GM11168 (cell line): Measurements from ENCODE around the gene TEX13D.
"Not testable (repeated sequence)": the region's sequence is repeated elsewhere in the genome, so short reads cannot be mapped to it uniquely, and the experiment has no call there.

ENCODE experiments used
- in situ Hi-C: fragments of 300-500 bp; cut with MboI; formaldehyde crosslinking; loops from one replicate; pipeline ENCODE4 v1.12.0; 2022; ENCODE audit warnings: low sequenced_read_pairs; ENCODE audit not compliant: unreplicated experiment

TEX13D gene

DNA sequence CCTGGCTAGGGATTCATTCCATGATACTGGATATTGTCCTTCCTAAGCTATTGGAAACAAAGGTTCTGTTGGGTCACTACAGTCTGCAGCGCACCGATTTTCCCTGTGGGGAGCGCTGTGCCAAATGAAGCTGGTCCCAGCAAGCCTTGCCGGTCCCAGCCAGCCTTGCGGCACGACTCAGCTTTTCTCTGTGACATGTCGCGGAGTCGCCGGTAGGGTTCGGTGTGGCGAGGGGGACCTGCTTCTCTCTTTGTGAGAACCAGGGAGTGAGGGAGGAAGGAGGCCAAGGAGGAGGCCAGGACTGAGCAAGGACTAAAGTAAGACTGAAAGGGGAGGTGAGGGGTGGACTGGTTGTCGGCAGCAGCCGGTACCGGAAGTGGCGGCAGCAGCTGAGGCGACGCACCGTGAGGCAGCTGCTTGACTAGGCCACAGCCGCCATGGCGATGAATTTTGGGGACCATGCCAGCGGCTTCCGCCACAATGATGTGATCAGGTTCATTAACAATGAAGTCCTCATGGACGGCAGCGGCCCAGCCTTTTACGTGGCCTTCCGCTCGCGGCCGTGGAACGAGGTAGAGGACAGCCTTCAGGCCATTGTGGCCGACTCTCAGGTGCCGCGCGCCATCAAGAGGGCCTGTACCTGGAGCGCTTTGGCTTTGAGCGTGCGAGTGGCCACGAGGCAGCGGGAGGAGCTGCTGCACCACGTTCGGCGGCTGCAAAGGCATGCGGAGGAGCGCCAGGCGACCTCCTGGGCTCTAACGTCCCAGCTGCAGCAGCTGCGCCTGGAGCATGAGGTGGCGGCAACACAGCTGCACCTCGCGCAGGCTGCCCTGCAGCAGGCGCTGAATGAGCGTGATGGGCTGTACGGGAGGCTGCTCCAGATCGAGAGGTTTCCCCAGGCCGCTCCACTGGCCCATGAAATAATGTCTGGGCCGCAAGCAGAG lies at the start of gene TEX13D:
Gene TEX13D, plus strand, starts transcription at position 180 of the 944 bp plus-strand sequence. Its CDS starts 258 bp downstream, at position 438.
- in situ Hi-C loops: no loop called here

DNA sequence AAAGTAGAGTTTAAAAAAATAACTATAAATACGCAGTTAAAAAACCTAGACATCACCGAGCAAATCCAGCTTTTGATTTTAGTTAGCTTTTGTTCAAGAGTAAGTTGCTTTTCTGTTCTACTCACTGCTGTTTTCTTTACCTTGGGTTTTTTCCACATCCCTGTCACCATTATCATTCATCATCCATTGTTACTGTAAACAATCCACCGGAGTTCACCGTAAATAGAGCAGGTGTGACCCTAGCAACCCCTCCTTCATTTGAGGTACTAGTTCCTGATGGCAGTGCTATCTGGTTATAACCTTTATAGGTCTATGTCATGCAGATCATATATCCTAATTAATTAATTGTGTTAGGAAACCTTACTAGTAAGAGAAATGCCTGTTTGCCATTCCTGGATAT lies 43.0 kb upstream of the TEX13D start:
- in situ Hi-C loops: no loop called here

DNA sequence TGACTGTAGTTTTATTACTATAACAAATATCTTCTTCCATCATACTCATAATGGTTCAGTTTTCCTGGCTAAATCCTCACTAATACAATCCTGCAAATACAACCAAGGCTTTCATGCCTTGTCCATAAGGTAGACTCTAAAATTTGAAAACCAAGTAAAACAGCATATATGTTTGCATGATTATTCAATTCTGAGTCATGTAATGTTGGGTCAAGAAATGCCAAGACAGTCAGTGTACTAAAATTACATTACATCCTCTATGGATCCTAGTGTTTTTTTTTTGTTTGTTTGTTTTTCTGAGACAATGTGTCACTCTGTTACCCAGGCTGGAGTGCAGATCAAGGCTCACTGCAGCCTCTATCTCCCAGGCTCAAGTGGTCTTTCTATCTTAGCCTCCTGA lies 38.6 kb upstream of the TEX13D start:
- in situ Hi-C loops: no loop called here

DNA sequence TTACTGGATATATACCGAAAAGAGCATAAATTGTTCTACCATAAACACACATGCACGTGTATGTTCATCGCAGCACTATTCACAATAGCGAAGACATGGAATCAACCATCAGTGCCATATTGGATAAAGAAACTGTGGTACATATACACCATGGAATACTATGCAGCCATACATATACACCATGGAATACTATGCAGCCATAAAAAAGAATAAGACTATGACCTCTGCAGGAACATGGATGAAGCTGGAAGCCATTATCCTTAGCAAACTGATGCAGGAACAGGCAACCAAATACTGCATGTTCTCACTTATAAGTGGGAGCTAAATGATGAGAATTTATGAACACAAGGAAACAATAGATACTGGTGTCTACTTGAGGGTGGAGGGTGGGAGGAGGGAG lies 33.1 kb upstream of the TEX13D start:
- in situ Hi-C loops: not testable (repeated sequence)

DNA sequence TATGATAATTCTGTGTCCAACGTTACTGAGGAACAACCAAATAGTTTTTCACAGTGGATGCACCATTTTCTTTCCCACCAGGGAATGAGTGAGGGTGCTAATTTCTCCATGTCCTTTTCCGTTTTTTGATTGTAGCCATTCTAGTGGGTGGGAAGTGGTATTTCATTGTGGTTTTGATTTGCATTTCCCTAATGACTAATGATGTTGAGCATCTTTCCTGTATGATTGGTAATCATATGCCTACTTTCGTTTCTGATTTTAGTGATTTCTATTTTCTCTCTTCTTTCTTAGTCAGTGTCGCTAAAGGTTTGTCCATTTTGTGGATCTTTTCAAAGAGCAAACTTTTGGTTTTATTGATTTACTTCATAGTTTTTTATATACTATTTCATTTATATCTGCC lies 32.1 kb upstream of the TEX13D start:
- in situ Hi-C loops: no loop called here

DNA sequence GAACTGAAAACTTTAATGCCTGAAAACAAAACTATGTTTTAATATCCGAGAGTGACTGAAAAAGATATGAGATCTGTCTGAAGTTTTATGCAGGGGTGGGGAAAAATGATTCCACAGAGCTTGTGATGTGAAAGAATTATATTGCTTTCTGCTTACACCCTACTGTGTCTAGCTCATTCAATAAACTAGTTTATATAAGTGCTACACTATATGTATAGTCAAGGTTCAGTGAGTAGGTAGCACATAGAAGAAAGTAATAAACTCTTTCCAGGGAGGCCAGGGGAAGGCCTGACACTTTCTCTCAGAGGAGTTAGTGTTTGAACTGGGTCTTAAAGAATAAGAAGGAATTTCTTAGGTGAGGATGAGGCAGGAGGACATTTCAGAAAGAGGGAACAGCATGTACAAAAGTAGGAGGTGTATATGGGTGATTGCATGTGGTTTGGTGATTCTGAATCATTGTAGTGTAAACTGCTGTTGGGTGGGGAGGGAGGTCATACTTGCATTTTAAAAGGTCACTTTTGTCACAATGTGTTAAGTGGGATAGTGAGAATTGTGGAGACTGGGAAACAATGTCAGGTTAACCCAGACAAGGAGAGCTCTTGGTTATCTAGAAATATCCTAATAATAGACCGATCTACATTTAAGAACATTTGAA lies 25.1 kb upstream of the TEX13D start:
- in situ Hi-C loops: no loop called here

DNA sequence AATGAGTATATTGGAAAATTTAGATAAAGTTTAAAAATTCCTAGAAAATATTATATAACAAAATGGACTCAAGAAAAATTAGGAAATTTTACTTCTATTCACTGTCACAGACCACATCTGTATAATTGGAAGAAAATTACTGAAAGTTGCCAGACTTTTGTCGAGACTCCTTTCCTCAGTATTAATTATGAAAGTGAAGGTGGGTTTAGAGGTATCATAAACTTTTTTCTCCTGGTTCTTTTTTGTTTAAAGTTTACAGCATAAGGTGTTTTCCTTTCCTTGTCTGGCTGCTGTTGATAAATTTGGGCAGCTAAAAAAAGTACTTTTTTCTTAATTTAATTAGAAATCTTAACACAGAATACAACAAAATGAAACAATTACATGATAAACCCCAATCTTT lies 6.7 kb upstream of the TEX13D start:
- in situ Hi-C loops: no loop called here

DNA sequence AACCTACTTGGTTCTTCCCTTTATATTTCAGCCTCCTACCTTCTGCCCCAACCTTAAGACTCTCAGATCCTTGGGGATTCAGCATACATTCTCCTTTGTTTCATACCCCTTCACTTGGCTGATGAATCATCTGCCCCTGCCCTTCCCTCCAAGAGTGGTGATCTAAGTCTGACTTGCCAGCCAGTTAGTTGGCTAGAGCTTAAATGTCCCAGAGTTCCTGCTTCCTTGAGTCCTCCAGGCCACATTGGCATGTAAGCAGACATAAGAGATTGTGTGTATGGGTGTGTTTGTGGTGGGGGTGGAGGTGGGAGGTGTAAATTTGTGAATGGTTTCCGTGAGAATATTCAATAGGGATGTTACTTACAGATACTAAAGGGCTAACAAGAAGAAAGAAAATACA lies 3.7 kb upstream of the TEX13D start:
- in situ Hi-C loops: no loop called here

DNA sequence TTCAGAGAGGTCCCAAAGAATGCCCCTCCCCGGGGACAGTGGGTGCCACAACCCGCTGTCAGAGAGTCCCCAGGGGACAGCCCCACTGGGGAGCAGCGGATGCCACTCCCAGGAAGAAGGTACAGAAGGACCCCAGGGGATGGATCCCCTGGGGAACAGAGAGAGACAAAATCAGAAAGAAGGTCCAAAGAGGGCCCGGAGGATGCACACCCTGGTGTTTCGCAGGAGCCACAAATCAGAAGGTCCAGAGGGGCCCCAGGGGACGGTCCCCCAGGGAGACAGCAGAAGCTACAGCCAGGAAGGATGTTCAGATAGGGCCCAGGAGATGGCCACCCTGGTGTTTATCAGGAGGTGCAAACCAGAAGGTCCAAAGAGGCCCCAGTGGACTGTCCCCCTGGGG lies 1.4 kb downstream of the TEX13D start:
- in situ Hi-C loops: no loop called here

DNA sequence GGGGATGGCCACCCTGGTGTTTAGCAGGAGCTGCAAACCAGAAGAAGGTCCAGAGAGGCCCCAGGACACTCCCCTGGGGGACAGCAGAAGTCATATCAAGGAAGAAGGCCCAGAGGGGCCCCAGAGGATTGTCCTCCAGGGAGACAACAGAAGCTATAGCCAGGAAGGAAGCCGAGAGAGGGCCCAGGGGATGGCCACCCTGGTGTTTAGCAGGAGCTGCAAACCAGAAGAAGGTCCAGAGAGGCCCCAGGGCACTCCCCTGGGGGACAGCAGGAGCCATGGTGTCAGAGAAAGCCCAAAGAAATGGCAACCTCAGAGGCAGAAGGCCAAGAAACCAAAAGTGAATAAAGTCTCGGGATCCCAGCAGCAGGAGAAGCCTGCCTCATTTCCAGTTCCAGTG lies 2.1 kb downstream of the TEX13D start:
- in situ Hi-C loops: not testable (repeated sequence)

DNA sequence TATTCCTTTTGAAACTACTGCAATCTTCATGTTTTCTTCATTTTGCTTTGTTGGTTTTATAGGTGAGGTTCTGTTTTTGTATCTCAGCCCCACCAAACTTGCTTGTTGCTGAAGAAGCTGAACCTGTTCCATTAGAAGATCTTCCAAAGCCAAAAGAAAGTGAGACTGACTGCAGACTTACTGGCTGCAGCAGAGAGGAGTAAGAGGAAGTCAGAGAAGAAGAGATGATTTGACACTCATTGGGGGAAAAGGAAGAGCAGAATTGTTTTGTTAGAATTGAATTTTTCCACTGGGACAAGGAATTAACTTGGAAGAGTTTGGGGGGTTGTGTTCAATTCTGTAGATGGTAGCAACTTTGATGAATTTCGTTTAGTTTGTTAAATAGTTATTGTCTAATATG lies 3.1 kb downstream of the TEX13D start:
- in situ Hi-C loops: no loop called here

DNA sequence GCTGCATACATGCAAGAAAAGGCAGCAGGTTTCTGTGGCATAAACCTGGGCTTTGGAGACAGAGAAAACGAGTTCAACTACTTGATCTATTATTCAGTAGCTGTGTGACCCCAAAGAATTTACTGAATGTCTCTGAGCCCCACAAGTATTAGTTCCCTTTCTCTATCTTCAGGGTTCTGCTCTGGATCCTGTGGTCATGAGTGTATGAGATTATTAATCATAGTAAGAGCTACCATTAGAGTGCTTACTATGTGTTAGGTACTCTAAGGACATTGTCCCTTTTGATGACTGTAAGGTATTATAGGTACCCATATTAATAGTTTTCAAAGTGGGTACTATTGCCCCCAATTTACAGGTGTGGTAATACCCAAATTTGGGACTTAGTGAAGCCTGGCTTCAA lies 5.5 kb downstream of the TEX13D start:
- in situ Hi-C loops: no loop called here

DNA sequence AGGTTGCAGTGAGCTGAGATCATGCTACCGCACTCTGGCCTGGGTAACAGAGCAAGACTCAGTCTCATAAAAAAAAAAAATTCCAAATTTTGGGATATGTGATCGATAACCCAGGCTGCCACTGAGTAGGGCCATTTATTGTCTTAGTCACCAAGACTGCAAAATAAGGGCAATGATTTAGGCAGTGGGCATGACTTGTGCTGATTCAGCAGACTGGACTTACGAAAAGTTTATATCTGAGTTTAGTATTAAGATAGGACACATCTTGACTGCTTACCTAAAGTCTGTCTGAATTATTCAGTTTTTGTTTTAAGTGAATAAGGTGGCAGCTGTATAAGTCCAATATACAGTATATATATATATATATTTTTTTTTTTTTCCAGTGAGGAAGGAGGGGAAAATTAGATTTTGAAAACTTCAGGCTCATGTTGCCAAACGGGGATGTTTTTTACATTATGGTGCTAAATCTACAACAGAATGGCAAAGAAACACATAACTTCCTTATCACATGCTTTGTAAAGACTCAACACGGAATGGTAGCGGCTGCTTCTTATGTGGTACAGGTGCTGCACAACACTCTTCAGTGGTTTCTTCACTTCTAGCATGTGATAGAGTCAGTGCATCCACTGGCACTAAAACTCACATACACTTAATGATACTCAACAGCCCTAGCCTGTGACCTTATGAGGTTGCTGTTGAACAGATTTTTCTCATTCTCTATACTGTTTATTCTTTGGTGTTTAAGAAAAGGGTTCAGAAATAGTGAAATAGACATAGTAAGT lies 6.5 kb downstream of the TEX13D start:
- in situ Hi-C loops: no loop called here

DNA sequence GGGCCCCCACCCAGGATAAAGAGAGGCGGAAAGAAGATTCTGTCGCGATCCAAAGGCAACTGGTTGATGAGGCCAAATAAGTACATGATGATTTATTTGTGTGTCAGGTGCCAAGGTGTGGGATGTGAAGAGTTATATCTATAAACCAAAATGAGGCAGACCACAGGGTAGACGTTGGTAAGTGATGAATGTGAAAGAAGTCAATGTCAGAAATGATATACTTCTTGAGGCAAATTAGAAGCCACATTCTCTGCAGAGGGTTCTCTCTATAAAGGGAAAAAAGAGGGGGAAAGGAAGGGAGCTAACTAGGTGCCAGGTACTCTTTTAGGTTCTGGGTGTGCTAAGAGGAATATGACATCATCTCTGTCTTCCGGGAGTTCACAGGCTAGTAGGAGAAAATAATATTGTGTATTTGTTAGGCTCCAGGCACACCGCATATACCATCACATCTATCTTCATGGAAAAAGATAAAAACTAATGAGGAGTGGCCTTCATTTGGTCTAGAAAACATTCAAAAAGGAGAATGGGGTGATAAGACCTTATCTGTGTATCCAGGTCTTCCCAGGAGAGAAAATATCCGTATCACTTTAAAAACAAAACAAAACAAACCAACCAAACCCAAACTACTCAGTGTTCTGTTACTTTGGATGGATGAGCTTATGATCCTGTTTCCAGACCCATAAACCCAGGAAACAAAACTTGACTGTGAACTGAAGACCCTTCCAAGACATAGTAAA lies 9.1 kb downstream of the TEX13D start:
- in situ Hi-C loops: no loop called here

DNA sequence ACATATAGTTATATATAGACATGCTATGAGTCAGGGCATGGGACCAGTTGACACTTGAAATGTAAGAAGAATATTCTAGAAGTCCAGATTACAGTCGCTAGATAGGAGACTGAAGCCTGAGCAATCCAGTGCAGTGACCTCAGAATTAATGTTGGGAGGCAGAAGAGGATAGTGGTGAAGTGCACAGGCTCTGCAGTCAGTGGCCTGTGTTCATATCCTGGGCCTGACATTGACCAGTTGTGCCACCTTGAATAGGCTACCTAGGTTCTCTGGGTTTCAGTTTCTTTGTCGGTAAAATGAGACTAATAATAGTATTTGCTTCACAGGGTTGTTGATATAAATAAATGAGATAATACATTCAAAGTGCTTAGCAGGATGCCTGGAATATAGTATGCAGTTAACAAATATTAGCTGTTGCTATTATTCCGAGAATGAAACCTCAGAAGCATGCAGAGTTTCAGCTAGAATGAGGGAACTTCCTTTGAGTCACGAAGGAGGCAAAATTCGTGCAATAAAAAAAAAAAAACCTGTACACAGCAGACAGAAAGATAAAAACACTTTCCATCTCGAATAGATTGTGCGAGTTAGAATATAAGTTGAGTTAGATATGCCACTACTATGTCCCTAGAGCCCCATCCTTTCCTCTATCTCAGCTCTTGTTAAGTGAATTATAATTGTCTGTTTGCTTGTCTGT lies 9.9 kb downstream of the TEX13D start:
- in situ Hi-C loops: no loop called here

DNA sequence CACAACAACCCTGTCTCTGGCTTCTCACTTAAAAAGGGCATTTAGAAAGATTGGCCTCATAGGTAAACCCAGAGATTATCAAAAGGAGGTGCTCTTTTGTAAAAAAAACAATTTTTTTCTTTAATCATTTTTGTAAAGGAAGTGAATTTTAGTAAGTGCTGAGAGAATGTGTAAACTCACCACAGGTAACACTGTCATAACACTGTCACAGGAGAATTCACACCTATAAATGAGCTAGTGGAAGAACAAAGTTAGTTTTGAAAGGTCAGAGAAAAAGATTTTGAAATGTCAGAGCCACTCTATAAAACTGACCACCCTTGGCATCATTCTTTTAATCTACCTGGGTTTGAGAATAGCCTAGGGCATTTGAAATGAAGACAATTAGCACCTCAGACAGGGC lies 10.6 kb downstream of the TEX13D start:
- in situ Hi-C loops: no loop called here

DNA sequence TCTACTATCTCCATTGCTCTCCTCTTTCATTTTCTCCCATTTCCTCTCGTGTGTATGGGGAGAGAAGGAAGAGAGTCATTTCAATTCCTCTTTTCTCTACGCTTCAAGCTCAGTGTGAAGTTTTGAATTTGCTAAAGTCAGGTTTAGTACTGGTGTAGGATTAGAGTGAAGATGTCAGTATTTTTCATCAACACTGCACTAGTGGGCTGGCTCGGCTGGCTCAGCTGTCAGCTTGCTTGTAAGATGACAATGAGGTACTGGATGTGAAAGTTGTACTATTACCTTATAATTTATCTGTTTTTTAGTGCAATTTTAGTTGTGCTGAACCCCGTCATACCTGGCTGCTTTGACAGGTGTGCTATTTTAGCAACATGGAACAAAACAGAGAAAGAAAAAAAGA lies 11.8 kb downstream of the TEX13D start:
- in situ Hi-C loops: no loop called here

DNA sequence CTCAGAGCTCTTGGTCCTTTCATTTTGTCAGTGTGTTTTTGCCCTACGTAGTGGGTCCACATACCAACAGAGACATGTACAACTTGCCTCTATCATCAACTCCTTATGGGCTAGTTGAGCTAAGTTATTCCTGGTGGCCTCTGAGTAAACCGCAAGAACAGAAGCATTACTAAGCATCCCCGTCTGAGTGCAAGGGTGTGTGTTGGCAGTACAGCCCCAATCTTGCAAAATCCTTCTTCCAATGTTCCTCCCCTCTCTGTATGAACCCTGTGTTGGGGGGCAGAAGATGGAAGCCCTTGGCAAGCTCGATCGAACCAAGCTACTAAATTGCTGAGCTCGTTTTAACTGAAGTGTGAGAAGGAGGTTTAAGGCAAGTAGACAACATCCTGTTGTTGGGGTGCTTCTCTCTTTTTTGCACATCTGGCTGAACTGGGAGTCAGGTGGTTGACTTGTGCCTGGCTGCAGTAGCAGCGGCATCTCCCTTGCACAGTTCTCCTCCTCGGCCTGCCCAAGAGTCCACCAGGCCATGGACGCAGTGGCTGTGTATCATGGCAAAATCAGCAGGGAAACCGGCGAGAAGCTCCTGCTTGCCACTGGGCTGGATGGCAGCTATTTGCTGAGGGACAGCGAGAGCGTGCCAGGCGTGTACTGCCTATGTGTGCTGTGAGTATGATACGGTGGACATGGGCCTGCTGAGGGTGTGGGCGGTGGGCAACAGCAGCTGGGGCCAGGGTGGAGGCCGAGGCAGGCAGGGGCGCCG lies 13.8 kb downstream of the TEX13D start, which contains the start of gene SH2D1A:
Gene SH2D1A, plus strand, starts transcription at position 447 of the 760 bp plus-strand sequence. Its CDS starts 80 bp downstream, at position 527.
- in situ Hi-C loops: no loop called here

DNA sequence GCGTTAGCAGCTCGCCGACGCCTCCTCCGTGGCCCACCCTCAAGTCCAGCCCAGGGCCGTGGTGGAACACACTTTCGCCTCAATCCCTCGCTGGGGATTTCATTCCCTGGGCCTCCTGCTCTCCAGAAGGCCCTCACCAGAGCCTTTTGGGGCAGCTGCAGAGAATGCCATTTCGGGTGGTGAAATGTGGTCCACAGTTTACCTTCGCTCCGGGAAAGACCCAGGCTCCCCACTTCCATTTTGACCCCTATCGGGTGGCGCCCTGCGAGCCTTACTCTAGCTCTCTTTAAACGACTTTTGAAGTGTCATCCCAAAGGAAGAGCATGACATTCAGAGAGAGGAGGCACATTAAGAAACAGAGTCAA lies 14.4 kb downstream of the TEX13D start:
- in situ Hi-C loops: no loop called here
